ENCODE results near the gene SAFB. TPM values are rescaled to one million over a fixed set of nuclear protein-coding genes. Genes with fewer than 3 reads are reported as not detected.

The SAFB gene
- total and polyA plus RNA-seq, 2 of the 4 experiments (the other 2 are of a cell fraction): 18.5 to 41.2 TPM

GRCh38 chr19:5586300-5587070, 36.4 kb upstream of the SAFB start:
- no peak overlapping the region for H3K4ac ChIP-seq (ENCODE audit: low read depth, low read length)
- H3K23ac ChIP-seq (ENCODE audit: low read depth, low read length): no peak overlapping the region
- H3K14ac ChIP-seq (replicated peaks; ENCODE audit: low read depth, low read length): no peak overlapping the region
- peaks cover 51% of the 10 kb centered on the region for H3K36me3 ChIP-seq (ENCODE audit: control insufficient read depth, insufficient read depth, low read length)
- no peaks in the 10 kb centered on the region for H3K9me1 ChIP-seq (ENCODE audit: insufficient read depth, low read length)
- H2BK120ac ChIP-seq (ENCODE audit: low read depth, low read length): no peak overlapping the region
- H3K4me2 ChIP-seq (ENCODE audit: low read depth, low read length): no peak overlapping the region
- in situ Hi-C loops (cut with MboI; ENCODE audit: low sequenced_read_pairs): no loop called here
- H3K4me3 ChIP-seq (ENCODE audit: insufficient read depth, low read depth, low read length): no peak overlapping the region
- ATAC-seq (ENCODE audit: low read depth): no peak; the same call in 1 of the 2 replicates
- no peak overlapping the region for H3K27ac ChIP-seq (ENCODE audit: insufficient read depth, low read length)
- POLR2A ChIA-PET (ENCODE audit: unreplicated experiment): no interaction called here
- no peak overlapping the region for H4K91ac ChIP-seq (ENCODE audit: insufficient read depth, low read depth, low read length)
- no peaks in the 10 kb centered on the region for H3K4me1 ChIP-seq (ENCODE audit: control insufficient read depth, insufficient read depth, low read length)
- dilution Hi-C loops (cut with HindIII; ENCODE audit: low sequenced_read_pairs, unreplicated experiment): no loop called here
- no peak overlapping the region for H3K9ac ChIP-seq (ENCODE audit: low read depth, low read length)
- H3K18ac ChIP-seq (ENCODE audit: low read depth, low read length): no peak overlapping the region
- 77% methylated on average over 9 of the region's 26 CpGs; no CpG with 5 or more reads in 1 of the 2 experiments for whole genome bisulfite sequencing, 2 experiments (ENCODE audit: extremely low coverage in 2 of 2, insufficient read length in 1 of 2)
- H2BK5ac ChIP-seq (ENCODE audit: low read depth, low read length, poor library complexity, severe bottlenecking): no peak overlapping the region
- no peak overlapping the region for H4K5ac ChIP-seq (ENCODE audit: low read depth, low read length)
- intact Hi-C loops (cut with micrococcal nuclease): no loop called here
- H3K27me3 ChIP-seq (ENCODE audit: control insufficient read depth, insufficient read depth, low read length): no peaks in the 10 kb centered on the region
- no peak for DNase-seq
- no peak overlapping the region for H4K8ac ChIP-seq (ENCODE audit: low read depth in 2 of 2, low read length in 2 of 2)
- no peaks in the 10 kb centered on the region; the same call in none of the 2 replicates for H4K20me1 ChIP-seq (ENCODE audit: insufficient read depth, low read length)
- peak overlapping the region; percentile 18 for H2AFZ ChIP-seq (replicated peaks; ENCODE audit: low read length, poor library complexity)
- no peak overlapping the region for H2AK9ac ChIP-seq (replicated peaks; ENCODE audit: low read depth, low read length, poor library complexity)
- H2AK5ac ChIP-seq (ENCODE audit: low read depth, low read length): no peak overlapping the region
- peaks cover 0 to 13% of the 10 kb centered on the region in 2 experiments; a peak in 2 of 4 replicates for H3K79me1 ChIP-seq (ENCODE audit: low read depth in 1 of 2, low read length in 2 of 2)
- no peaks in the 10 kb centered on the region for H3K9me3 ChIP-seq (ENCODE audit: control insufficient read depth, insufficient read depth, low read length)
- no peak overlapping the region for H2BK15ac ChIP-seq (ENCODE audit: low read depth, low read length)
- no TSS peak for BruUV-seq (replicated peaks)
- H2BK20ac ChIP-seq (ENCODE audit: low read depth, low read length): no peak overlapping the region
- no peak overlapping the region for H3K56ac ChIP-seq (ENCODE audit: extremely low read depth, insufficient read depth, low read length)
- CTCF ChIA-PET: interaction anchor here (0.7 kb wide), 1 partner anchor 134 kb away, joined by 4 read pairs; no protein-coding TSS in a partner anchor
- TF ChIP-seq RCOR1 (IDR thresholded peaks at IDR 0.05; ENCODE audit: insufficient replicate concordance, low read length) (no peak), MXI1 (IDR thresholded peaks at IDR 0.05; ENCODE audit: borderline replicate concordance, low read depth, low read length) (no peak), BHLHE40 (IDR thresholded peaks at IDR 0.05; ENCODE audit: low read depth, low read length) (no peak), RFX5 (IDR thresholded peaks at IDR 0.05; ENCODE audit: low read depth, low read length) (no peak), FOS (IDR thresholded peaks at IDR 0.05; ENCODE audit: low read depth, low read length) (no peak), CHD1 (IDR thresholded peaks at IDR 0.05; ENCODE audit: low read depth, low read length) (no peak), MAZ (IDR thresholded peaks at IDR 0.05; ENCODE audit: borderline replicate concordance, low read depth, low read length) (no peak), USF2 (IDR thresholded peaks at IDR 0.05; ENCODE audit: low read depth, low read length) (no peak), SMC3 (IDR thresholded peaks at IDR 0.05; ENCODE audit: low read depth, low read length) (no peak), NFE2L2 (IDR thresholded peaks at IDR 0.05; ENCODE audit: low read depth, low read length) (no peak), CEBPB (IDR thresholded peaks at IDR 0.05; ENCODE audit: low read depth, low read length) (no peak), POLR2A (IDR thresholded peaks at IDR 0.05; ENCODE audit: low read depth, low read length) (no peak), RAD21 (IDR thresholded peaks at IDR 0.05; ENCODE audit: low read length) (no peak)
- TF ChIP-seq, protein P1, sequence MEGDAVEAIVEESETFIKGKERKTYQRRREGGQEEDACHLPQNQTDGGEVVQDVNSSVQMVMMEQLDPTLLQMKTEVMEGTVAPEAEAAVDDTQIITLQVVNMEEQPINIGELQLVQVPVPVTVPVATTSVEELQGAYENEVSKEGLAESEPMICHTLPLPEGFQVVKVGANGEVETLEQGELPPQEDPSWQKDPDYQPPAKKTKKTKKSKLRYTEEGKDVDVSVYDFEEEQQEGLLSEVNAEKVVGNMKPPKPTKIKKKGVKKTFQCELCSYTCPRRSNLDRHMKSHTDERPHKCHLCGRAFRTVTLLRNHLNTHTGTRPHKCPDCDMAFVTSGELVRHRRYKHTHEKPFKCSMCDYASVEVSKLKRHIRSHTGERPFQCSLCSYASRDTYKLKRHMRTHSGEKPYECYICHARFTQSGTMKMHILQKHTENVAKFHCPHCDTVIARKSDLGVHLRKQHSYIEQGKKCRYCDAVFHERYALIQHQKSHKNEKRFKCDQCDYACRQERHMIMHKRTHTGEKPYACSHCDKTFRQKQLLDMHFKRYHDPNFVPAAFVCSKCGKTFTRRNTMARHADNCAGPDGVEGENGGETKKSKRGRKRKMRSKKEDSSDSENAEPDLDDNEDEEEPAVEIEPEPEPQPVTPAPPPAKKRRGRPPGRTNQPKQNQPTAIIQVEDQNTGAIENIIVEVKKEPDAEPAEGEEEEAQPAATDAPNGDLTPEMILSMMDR (conservative IDR thresholded peaks at IDR 0.05; ENCODE audit: low read depth, low read length): no peak
- TF ChIP-seq, protein P2, sequence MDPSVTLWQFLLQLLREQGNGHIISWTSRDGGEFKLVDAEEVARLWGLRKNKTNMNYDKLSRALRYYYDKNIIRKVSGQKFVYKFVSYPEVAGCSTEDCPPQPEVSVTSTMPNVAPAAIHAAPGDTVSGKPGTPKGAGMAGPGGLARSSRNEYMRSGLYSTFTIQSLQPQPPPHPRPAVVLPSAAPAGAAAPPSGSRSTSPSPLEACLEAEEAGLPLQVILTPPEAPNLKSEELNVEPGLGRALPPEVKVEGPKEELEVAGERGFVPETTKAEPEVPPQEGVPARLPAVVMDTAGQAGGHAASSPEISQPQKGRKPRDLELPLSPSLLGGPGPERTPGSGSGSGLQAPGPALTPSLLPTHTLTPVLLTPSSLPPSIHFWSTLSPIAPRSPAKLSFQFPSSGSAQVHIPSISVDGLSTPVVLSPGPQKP (IDR thresholded peaks at IDR 0.05; ENCODE audit: borderline replicate concordance, low read depth, low read length): no peak
